Lower leg skin (tissue), 4 donors: ENCODE results near the gene BRD7. TPM values are rescaled to one million over a fixed set of nuclear protein-coding genes. Genes with fewer than 3 reads are reported as not detected.

Experiments
- DNase-seq, 2 donors: peaks; one replicate each; pipeline ENCODE4 v3.0.0-alpha.2; 2019; ENCODE audit warnings: low spot score in 2 of 2
- H3K4me3 ChIP-seq: fragments of 200-600 bp; sonication (generic); 2 replicates; pipeline ENCODE4 v1.5.1; 2017; ENCODE audit warnings: mild to moderate bottlenecking, low read depth; ENCODE audit not compliant: poor library complexity, severe bottlenecking
- POLR2A ChIP-seq, 2 donors: fragments of 450-650 bp; IDR thresholded peaks; one replicate each; pipeline ENCODE4 v1.6.1; 2016 to 2017; ENCODE audit warnings: antibody characterized with exemption in 2 of 2, mild to moderate bottlenecking in 1 of 2, moderate library complexity in 1 of 2
- WGBS, 2 donors: methylation state at CpG; one replicate each; pipeline ENCODE4 v1.1.5; 2018; 5-methylcytosine and 5-hydroxymethylcytosine counted together
- intact Hi-C: fragments of 100-400 bp; cut with DNase I; formaldehyde crosslinking; loops from one replicate; pipeline ENCODE4 v1.15.0; 2023; ENCODE audit warnings: low total_unique reads
- total RNA-seq, 4 donors: library from RNA; depleted of rRNA; stranded (reverse); fragments of >200 nt; gene quantifications; one replicate each; pipeline ENCODE4 v1.1.0, GENCODE V29; 2016
- TF ChIP-seq, protein P1 (sequence below), 3 donors: fragments of 450-650 bp; IDR thresholded peaks; one replicate each; pipeline ENCODE4 v1.5.1; 2016; ENCODE audit warnings: antibody characterized with exemption in 3 of 3, mild to moderate bottlenecking in 3 of 3, moderate library complexity in 2 of 3

Gene BRD7
- total RNA-seq, 4 donors from 2014 or later, result 48.6 to 86.3 (median 52.0) TPM

GRCh38 chr16:50395763-50396710 is 27.2 kb upstream of the BRD7 start:
- TF ChIP-seq POLR2A (IDR thresholded peaks at IDR 0.05), result no peak
- TF ChIP-seq, protein P1, sequence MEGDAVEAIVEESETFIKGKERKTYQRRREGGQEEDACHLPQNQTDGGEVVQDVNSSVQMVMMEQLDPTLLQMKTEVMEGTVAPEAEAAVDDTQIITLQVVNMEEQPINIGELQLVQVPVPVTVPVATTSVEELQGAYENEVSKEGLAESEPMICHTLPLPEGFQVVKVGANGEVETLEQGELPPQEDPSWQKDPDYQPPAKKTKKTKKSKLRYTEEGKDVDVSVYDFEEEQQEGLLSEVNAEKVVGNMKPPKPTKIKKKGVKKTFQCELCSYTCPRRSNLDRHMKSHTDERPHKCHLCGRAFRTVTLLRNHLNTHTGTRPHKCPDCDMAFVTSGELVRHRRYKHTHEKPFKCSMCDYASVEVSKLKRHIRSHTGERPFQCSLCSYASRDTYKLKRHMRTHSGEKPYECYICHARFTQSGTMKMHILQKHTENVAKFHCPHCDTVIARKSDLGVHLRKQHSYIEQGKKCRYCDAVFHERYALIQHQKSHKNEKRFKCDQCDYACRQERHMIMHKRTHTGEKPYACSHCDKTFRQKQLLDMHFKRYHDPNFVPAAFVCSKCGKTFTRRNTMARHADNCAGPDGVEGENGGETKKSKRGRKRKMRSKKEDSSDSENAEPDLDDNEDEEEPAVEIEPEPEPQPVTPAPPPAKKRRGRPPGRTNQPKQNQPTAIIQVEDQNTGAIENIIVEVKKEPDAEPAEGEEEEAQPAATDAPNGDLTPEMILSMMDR (IDR thresholded peaks at IDR 0.05), result no peak
- H3K4me3 ChIP-seq, result no peak overlapping the region
- intact Hi-C loops, result no loop called here
- 72 to 79% methylated on average over 10 of the region's 10 CpGs for WGBS, 2 donors
- peak; percentile 10 to 54 for DNase-seq

DNA sequence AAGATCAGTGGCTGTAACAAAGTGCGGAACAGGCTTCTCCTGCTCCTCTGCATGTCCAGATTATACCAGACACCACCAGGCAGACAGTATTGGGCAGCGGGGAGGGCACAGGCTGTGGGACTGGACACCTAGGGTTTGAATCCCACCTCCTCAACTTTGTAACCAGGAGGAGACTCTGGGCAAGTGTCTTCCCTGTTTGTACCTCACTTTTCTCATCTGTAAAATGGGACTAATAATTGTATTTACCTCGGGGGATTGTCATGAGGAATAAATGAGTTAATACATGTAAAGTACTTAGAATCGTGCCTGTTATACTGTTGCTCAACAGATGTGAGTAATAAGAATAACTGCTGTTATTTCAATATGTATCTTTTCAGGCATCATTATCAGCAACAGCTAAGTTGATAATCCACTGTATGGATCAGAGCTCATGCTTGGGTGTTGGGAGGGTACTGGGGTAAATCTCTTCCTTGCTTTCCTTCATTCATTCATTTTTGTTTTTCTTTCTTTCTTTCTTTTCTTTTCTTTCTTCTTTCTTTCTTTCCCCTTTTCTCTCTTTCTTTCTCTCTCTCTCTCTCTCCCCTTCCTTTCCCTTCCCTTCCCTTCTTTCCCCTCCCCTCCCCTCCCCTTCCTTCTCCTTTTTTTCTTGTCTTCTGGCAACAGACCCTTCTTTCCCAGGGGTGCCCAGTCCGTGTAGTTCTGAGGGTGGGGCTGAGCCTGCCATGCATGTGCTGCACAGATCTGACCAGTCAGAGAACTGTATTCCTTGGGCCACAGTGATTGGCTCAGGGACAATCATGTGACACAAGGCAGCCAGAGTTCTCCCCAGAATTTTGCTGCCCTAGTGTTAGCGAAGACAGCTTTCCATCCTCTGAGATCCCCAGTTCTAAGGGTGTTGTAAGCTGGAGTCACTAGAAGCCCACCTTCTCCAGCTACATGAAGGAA is 25.3 kb upstream of the BRD7 start:
- 65 to 69% methylated on average over 6 of the region's 6 CpGs for WGBS, 2 donors
- no peak for TF ChIP-seq POLR2A (IDR thresholded peaks at IDR 0.05)
- TF ChIP-seq, protein P1 (IDR thresholded peaks at IDR 0.05), result no peak
- intact Hi-C loops, result no loop called here
- DNase-seq, result peak; percentile 9 to 62
- no peak overlapping the region for H3K4me3 ChIP-seq

DNA sequence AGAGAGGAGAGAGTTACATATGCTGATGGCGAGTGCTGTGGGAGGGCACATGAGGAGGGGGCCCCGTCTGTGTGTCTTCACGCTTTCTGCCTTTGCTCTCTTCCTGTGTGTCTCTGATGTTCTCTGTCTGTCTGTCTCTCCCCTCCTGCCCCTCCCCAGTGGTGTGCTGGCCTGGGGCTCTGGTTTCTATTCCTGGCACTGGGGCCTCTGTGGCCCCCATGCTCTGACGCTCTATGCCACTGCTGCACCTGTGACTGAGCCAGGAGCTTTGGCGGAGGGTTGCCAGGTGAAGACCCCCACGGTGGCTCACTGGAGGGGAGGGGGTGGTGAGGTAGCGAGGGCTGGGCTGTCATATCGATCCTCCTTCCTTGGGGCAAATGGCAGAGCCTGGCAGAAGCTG is 24.6 kb upstream of the BRD7 start:
- no peak for TF ChIP-seq POLR2A (IDR thresholded peaks at IDR 0.05)
- TF ChIP-seq, protein P1 (IDR thresholded peaks at IDR 0.05), result no peak
- no peak overlapping the region for H3K4me3 ChIP-seq
- 77 to 80% methylated on average over 7 of the region's 8 CpGs for WGBS, 2 donors
- intact Hi-C loops, result no loop called here
- DNase-seq, result peak; percentile 10 to 57

DNA sequence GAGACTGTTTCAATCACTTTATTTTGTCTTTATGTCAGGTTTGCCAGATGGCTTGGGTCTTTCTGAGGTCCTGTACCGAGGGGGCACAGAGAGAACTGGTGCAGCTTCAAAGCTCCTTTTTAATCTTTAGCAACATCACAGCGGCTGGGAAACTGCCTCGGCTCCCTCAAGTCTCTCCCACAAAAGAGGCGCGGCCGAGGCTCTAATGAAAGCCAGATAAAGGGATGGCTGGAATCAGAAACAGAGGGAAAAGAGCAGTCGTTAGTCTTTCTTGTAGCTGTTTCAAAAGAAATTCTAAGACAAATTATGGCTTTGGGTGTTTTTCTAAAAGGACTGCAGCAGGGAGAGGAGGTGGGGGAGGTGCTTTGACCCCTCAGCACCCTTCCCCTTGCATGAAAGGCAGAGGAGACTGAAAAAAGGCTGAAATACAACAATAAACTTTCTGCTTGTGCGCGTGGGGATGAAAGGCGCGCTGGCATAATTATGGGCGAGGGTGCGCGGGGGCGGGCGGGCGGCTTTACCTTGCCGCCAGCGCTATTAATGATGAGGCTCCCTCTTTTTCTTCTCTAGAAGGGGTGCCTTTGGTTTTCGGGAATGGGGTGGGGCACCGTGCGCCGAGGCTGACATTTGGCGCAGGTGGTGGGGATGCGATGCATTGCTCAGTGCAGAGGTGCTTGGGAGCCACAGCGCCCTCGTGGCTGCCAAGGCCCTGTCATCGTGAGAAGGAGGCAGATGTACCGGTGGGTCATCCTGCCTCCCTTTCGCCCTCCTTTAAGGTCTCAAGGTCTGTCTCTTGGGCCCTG is 22.3 kb upstream of the BRD7 start:
- no peak overlapping the region for H3K4me3 ChIP-seq
- 64 to 72% methylated on average over 28 to 30 of the region's 30 CpGs for WGBS, 2 donors
- peak in 1 of 2 donors; percentile 84 for DNase-seq
- TF ChIP-seq, protein P1 (IDR thresholded peaks at IDR 0.05), result no peak
- no peak for TF ChIP-seq POLR2A (IDR thresholded peaks at IDR 0.05)
- intact Hi-C loops, result no loop called here

DNA sequence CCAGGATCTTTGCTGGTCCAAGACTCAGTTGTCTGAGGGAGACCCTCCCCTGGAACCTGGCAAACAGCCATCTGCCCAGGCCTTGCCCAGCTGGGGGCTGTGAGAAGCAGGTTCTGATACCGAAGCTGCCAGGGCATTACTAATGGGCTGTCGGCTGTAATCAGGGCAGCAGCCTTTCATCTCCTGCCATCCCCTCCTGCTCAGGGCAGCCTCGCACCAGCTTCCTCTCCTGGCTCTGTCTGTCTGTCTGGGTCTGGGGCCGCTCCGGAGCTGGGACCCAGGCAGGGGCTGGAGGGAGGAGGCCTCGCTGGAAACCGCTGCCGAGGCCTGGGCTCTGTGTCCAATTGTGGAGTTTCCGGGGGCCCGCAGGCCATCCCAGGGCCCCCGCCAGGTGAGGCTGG is 21.6 kb upstream of the BRD7 start:
- intact Hi-C loops, result no loop called here
- 77 to 84% methylated on average over 2 to 9 of the region's 11 CpGs for WGBS, 2 donors
- H3K4me3 ChIP-seq, result no peak overlapping the region
- no peak for TF ChIP-seq POLR2A (IDR thresholded peaks at IDR 0.05)
- TF ChIP-seq, protein P1 (IDR thresholded peaks at IDR 0.05), result no peak
- DNase-seq, result peak in 1 of 2 donors; percentile 29
